Stimulated activated CD8-positive, alpha-beta memory T cell treated with anti-CD3 and anti-CD28 coated beads, Interleukin-7, amount 100 ng/mL, for 24 hours (primary cell): ENCODE data around the gene SHISA7.
A peak's percentile ranks its signal among the peaks of the same experiment; 100 is the strongest.

Source experiments
- DNase-seq: peaks from one replicate; pipeline ENCODE4 v3.0.0-alpha.2; 2020; ENCODE audit warnings: low read depth

SHISA7 gene

DNA sequence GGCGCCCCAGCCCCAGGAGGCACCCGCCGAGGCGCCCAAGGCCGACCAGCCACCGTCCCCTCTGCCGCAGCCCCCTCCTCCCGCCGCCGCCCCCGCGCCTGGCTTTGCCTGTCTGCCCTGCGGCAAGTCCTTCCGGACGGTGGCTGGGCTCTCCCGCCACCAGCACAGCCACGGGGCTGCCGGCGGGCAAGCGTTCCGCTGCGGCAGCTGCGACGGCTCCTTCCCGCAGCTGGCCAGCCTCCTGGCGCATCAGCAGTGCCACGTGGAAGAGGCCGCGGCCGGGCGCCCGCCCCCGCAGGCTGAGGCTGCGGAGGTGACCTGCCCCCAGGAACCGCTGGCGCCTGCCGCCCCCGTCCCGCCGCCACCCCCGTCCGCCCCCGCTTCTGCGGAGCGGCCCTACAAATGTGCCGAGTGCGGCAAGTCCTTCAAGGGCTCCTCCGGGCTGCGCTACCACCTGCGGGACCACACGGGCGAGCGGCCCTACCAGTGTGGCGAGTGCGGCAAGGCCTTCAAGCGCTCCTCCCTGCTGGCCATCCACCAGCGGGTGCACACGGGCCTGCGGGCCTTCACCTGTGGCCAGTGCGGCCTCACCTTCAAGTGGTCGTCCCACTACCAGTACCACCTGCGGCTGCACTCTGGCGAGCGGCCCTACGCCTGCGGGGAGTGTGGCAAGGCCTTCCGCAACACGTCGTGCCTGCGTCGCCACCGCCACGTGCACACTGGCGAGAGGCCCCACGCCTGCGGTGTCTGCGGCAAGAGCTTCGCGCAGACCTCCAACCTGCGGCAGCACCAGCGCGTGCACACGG is 39.3 kb upstream of the SHISA7 start:
- no peak for DNase-seq

GRCh38 chr19:55481794-55482155 is 38.7 kb upstream of the SHISA7 start:
- DNase-seq = no peak

GRCh38 chr19:55481148-55481793 is 38.2 kb upstream of the SHISA7 start:
- no peak for DNase-seq

DNA sequence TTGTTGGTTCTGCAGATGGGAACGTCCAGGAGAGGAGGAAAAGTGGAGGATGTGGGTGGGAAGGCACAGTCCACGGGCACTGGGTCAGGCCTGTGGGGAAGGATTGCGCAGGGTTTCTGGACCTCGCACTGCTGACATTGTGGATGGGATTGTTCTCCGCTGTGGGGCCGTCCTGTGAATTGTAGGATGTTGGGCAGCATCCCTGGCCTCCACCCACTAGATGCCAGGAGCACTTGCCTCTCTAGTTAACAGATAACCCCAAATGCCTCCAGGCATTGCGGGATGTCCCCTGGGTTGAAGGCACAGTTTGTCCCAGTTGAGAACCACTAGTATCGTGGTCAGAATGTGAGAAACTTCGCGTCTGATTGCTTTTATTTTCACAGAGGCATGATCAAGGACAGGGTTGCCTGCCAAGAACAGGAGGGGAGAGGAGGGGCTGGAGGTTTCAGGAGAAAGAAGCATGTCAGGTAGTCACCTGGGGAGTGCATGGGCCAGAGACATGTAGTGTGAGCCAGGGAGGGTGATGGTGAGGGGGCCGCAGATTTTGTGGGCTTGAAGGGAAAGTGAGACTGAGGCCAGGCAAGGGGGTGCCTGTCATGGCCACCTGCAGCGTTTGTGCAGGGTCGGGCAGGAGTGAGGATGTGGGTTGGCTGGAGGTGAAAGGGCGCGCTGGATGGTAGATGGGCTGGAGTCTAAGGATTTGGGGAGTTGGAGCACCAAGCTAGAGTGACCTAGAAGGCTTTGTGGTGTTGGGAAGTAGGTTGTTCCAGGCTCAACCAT is 36.5 kb upstream of the SHISA7 start:
- no peak for DNase-seq

- no peak for DNase-seq
Measured at GRCh38 chr19:55479045-55479444, 35.9 kb upstream of the SHISA7 start.

DNA sequence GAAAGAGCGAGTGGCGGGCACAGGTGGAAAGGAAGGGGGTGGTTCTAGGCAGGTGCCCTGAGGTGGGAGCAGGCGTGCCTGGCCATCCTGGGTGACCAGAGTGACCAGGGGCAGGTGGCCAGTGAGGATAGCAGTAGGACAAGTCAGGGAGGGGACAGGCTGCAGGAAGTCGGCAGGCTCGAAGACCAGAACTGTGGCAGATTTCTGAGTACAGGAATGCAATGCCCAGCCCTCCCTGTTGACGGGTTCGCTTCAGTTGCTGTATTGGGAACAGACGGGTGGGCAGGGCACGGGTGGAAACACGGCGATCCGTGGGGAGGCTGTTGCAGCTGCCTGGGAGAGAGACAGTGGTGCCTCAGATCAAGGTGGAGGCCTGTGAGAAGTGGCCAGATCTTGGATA is 35.3 kb upstream of the SHISA7 start:
- DNase-seq = no peak

GRCh38 chr19:55477905-55478304 is 34.8 kb upstream of the SHISA7 start:
- DNase-seq = no peak

DNA sequence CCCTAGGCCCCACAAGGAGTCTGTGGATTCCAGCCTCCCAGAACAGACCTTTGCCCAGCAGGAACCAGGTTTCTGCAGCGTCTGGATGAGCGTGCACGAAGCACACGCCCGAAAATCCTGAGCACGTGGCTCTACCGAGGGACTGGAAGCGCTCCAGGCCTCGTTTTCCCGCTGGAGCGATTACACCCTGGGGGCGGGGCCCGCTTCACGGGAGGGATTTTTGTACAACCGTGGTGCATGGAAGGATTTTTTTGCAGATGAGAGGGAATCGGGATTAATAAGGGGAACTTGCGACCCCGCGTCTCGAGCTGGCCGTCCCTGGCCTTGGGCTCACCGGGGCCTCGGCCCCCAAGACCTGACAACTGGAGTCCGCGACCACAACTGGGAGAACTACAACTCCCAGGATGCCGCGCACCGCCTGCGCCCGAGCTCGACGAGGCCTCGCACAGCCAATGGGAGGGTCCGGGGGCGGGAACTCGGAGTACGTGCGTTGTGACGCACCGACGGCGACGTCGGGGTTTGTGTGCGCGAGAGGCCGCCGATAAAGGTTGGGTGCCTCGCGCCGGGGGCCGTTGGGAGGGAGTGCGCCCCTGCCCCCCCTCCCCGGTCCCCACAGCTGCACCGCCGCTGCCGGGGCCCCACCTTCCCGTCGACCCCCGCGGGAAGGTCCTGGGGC is 33.1 kb upstream of the SHISA7 start, which contains the start of gene ZNF628:
TSS of gene ZNF628 (plus strand) at position 518 of the 676 bp plus-strand sequence. CDS start 3,294 bp downstream, outside the sequence.
- peak; percentile 95 for DNase-seq

DNA sequence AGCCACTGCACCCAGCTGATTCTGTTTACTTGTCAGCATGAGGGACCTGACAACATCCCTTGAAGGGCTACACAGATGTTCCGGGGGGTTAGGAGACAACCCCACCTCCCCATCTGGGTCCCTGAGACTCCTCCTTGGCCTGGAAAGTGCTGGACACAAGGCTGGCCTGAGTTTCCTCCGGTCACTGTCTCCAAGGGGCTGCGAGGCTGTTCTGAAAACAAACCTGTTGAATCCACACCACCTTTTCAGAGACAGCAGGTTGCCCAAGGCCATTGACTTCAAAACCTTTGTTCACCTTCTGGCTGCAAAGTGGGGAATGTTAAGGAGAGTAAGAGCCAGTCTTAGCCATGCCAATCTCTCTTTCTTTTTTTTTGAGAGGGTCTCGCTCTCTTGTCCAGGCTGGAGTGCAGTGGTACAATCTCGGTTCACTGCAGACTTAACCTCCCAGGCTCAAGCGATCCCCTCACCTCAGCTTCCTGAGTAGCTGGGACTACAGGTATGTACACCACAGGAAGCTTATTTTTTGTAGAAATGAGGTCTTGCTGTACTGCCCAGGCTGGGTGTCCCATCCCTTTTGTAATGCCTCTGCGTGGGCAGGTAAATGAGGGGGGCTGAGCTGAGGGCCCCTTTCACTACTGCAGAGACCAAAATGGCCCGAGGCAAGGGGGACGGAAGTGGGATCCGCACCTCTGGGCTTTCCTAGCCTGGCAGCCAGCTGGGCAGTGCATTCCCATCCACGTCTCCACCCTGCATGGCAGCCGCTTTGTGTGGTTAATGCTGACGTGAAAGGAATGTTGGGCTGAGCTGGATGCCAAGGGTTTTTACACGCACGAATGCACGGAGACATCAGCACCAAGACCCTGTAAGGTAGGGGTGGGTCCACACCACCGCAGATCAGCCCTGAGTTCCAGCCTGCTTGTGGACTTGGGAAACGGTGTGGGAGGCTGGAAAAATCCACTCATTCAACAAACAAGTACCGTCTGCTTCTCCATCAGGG is 31.5 kb upstream of the SHISA7 start:
- no peak for DNase-seq

GRCh38 chr19:55473225-55474012 is 30.3 kb upstream of the SHISA7 start:
- no peak for DNase-seq

DNA sequence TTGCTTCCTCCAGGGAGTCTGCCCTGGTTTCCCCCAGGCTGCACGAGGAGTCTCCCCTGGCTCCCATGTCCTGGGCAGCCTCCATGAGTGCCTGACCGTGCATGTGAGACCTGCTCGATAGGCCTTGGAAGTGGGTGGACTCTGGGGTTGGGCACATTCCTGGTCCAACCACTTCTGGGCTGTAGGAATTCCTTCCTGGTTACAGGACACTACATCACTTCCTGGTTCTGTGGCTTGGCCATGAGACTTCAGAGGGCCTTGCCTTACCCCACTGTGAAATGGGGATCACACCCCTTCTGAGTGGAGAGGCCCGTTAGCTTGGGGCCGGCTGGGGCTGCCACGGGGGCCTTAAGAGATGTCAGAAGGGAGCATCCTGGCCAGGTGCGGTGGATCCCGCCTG is 29.4 kb upstream of the SHISA7 start:
- no peak for DNase-seq

GRCh38 chr19:55471266-55471665 is 28.2 kb upstream of the SHISA7 start:
- no peak for DNase-seq

DNA sequence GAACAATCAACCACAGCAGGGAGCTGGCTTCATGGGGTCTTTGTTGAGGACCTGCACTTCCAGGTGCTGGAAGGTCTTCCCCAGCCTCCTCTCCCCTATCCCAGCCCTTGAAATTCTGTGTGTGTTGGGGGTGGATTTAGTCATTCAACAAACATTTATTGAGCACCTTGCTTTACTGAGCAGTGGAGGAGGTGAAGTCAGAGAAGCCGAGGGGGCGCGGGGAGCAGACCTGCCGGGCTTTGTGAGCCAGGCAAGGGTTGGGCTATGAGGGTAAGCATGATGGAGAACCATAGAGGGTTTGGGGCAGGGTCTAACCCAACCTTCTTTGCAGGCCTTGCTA is 24.9 kb upstream of the SHISA7 start:
- no peak for DNase-seq

DNA sequence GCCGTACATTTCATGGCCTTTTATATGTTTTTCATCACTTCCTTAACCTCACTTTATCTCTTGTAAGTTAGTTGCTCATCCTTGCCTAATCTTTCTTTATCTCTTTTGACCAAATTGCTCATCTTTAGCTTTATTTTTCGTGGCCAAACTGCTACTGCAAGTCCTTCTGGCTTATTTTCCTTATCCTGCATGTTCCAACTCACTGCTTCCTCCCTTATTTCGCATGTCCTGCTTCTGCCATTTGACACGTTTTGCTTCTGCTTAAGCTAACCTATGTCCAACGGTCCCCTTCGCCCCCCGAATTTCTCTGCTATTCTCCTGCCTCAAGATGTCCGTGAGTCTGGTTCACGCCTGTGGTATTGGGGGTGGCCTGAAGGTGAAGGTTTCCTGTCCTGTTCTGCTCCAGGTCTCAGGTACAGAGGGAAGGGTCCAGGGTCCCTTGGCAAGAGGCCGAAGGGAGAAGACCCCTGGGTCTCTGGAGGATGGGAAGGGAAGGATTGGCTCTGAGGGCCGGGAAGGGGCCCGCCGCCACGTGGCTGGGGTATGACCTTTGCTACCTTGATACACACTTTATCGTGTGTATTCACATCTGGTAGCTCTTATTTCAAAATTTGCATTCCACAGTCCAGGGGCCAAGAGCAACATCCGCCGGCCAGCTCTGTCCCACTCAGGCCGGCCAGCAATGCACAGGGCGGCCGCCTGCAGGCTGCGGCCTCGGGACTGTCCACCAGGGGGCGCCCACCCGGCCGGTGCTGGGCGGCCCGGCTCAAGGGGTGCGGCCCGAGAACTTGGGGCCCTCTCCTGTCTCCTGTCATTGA is 24.3 kb upstream of the SHISA7 start:
- peak; percentile 44 for DNase-seq

DNA sequence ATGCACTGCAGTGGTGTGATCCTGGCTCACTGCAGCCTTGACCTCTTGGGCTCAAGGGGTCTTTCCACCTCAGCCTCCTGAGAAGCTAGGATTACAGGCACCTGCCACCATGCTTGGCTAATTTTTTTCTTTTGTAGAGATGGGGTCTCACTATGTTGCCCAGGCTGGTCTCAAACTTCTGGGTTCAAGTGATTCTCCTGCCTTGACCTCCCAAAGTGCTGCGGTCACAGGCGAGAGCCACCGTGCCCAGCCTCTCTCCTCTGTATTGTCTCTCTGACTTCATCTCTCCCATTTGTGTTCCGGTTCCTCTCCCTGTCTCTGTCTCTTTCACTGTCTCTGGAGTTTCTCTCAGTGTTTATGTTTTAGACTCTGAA is 23.1 kb upstream of the SHISA7 start:
- no peak for DNase-seq

DNA sequence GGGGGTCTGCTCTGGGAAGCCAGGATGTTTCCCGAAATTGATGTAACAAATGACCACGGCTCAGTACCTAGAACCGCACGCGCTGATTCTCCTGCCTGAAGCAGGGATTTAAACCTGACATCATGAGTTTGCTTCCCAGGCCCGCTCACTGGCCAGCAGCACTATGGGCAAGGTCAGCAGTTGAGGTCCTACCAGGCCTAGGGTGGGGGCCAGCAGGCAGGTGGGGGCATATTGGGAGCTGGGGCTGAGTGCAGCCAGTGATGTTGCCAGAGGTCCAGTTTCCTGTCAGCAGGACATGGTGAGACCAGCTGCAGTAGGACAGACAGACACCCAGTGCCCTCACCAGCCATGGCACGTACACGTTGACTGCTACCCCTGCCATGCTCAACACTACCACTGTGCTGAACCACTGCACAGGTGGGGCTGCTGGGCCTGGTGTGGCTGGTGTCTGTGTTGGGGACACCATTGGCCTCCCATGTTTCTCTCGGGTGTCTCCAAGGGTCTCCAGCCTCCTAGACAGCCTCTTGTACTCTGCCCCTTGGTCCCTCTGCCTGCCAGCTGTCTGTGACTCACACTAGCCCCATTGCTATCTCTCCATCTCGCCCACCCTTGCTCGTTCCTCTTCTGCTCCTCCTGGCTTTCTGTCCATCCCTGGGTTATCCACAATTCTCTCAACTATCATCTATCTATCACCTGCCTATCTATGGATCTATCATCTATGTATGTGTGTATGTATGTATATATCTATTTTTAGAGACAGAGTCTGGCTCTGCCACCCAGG is 22.6 kb upstream of the SHISA7 start:
- DNase-seq = no peak

DNA sequence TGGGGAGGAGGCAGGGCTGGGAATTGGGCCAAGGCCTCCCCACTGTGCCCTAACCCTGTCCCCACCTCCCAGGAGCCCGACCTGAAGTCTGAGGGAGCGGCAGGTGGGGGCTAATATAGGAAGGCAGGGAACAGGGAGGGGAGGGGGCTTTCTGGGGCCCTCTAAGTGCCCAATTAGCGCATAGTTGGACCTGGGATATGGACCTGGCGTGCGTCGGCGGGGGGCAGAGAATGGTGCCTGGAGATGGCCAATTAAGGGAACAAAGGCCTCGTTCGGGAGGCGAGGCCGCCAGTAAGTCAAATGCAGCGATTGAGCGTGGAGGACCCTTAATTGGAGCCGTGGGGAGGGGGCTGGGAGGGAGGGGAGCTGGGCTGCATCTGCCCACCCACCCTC is 21.6 kb upstream of the SHISA7 start, which contains the start of gene C19orf85:
TSS of gene C19orf85 (minus strand) at position 90 of the 393 bp plus-strand sequence. CDS start 197 bp downstream, outside the sequence.
- DNase-seq = no peak

DNA sequence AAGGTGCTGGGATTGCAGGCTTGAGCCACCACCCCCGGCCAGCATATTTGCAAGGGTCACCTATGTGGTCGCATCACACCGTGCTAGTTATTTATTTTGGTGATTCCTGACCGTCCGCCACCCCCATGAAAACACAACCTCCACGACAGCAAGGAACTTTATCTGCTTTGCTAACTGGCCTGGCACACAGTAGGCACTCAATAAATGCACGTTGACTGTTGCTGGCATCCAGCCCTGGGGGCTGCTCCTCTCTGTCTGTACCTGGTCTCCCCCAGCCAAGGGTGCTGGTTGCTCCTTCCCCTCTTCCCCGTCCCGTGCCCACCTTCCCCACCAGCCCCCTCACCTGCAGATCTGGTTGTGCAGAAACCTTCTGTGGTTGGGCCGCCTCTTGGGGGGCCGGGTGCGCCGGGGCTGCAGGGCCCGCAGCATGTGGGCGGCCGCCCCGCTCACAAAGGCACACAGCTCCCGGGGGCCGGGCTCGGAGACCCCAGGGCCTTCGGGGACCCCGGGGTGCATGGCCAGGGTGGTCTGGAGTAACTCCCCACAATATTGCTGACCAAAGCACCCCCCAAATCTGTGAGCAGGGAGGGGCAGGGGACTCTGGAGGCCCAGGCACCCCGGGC is 21.1 kb upstream of the SHISA7 start:
- DNase-seq = no peak
